GM21515 (cell line): Measurements from ENCODE around the gene CABLES1.
"Not testable (repeated sequence)": the region's sequence is repeated elsewhere in the genome, so short reads cannot be mapped to it uniquely, and the experiment has no call there.

Source experiments
- ATAC-seq: cut with Tn5 transposase; IDR thresholded peaks from one replicate; pipeline ENCODE4 v1.9.1; 2021; ENCODE audit not compliant: unreplicated experiment

CABLES1 gene

DNA sequence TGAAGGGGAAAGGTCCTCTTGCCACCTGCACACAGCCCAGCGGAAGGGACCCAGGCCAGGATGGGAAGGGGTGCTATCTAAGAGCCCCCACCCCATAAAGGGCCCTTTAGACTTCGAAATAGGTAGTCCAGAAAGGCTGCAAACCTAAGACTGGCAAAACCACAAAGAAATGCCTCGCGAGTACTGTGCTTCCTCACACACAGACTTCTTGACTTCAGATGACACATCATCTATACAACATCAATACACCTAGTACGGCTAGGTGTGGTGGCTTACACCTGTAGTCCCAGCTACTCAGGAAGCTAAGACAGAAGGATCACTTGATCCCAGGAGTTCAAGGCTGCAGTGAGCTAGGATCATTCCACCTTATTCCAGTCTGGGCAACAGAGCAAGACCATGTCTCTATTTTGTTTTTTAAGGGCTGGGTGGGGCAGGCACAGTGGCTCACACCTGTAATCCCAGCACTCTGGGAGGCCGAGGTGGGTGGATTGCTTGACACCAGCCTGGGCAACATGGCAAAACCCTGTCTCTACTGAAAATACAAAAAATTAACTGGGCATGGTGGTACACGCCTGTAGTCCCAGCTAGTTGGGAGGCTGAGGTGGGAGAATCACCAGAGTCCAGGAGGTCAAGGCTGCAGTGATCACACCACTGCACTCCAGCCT, 125.8 kb downstream of the CABLES1 start:
- ATAC-seq, result no peak

DNA sequence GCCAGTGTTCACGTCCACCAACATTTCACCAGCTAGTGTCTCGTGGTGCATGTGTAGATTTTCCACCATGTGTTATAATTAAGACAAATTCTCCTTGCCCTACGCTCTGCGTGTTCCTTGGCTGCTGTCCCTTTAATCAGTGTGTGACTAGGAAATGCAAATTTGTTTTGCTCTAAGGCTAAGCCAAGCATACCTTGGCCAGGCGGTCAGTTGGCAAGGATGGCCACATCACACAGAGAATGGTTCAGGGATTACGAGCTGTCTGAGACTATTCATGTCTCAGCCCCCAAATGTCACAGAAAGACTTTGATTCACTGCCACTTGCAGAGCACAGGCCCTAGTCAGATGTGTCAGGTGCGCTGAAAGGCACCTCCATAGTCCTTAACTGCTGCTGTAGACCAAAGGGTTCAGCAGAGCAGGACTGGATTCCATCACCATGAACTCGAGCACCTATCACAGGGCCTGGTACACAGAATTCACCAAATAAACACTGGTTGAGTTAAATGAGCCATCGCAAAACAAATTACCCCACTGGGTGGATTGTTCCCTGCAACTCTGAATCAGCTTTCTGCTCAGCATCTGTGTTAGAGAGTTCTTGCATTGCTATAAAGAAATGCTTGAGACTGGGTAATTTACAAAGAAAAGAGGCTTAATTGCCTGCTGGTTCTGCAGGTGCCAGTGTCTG, 128.4 kb downstream of the CABLES1 start:
- no peak for ATAC-seq

- no peak for ATAC-seq
Observed at GRCh38 chr18:23265682-23266399, 130.6 kb downstream of the CABLES1 start.

DNA sequence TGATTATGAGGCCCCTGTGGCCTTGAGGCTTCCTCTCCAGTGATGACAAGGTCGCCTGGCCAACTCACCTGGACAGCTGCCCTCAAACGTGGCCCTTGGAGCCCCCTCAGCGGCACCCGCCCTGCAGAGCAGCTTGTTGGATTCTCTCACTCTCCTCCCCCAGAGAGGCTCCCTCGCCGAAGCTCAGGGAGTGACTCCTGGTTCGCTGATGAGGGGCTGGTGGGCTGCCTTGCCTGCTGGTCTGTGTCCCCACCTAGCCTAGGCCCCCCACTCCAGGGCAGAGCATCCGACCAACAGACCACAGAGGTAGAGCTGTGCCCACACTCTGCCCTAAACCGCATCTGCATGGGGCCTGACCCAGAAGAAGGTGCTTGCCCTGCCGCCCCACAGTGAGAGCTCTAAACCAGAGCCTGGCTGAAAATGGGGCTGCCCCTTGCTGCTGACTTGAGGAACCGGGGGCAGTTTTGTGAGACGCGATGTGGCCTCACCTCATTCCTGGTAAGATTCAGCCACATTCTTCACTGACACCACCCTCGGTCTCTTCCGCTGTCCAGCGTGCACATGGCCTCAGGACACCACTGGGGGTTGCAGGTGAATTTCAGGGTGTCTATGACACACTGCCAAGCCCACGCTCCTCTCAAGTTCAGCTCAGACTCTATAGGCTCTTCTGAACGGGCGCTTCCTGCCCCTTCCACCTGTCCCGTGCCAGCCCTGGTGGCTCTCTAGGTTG, 131.6 kb downstream of the CABLES1 start:
- no peak for ATAC-seq

DNA sequence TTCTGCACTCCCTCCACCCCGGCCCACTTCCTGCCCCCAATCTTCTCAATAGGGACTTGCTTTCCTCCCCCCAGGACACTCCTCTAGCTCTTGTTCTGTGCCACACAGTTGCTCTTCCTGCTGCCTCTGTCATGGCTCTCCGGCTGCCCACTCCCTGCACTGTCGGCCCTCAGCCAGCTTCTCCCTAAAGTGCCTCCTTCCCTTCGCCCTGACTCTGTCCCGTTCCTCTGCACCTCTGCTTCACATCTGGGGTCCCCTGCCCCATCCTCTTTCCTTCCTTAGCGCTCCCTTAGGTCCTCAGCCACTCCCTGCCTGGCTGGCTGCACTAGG, 132.1 kb downstream of the CABLES1 start:
- no peak for ATAC-seq

- no peak for ATAC-seq
Observed at GRCh38 chr18:23268641-23269040, 133.4 kb downstream of the CABLES1 start.

GRCh38 chr18:23269068-23269467, 133.8 kb downstream of the CABLES1 start:
- ATAC-seq, result not testable (repeated sequence)

DNA sequence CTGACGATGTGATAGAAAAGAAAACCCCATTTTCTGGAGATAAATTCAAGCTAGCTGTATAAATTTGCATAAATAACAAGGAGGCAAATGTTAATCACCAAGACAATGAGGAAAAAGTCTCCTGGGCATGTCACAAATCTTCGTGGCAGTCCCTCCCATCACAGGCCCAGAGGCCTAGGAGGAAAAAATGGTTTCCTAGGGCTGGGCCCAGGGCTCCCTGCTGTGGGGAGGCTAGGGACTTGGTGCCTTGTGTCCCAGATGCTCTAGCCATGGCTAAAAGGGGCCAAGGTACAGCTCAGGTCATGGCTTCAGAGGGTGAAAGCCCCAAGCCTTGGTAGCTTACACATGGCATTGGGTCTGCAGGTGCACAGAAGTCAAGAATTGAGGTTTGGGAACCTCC, 134.6 kb downstream of the CABLES1 start:
- ATAC-seq, result no peak

DNA sequence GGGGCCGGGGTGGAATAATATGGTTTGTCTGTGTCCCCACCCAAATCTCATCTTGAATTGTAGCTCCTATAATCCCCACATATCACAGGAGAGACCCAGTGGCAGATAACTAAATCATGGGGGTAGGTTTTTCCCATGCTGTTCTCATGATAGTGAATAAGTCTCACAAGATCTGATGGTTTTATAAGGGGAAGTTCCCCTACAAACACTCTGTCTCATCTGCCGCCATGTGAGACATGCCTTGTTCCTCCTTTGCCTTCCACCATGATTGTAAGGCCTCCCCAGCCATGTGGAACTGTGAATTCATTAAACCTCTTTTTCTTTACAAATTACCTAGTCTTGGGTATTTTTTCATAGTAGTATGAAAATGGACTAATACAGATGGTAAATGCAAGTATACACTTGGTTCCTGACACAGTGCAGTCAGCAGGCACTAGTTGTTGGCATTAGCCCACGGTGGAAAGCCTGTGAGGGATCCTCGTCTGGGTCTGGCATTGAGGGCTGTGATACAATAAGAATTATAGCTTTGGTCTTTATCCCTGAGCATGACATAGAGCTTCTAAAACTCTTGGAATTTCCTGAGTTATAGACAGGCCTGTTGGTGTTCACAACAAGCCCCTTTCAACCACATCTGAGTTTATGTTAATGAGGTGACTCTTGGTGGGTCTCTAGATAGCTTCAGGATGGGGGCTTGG, 135.8 kb downstream of the CABLES1 start:
- ATAC-seq, result no peak

- no peak for ATAC-seq
Observed at GRCh38 chr18:23272498-23273232, 137.4 kb downstream of the CABLES1 start.

DNA sequence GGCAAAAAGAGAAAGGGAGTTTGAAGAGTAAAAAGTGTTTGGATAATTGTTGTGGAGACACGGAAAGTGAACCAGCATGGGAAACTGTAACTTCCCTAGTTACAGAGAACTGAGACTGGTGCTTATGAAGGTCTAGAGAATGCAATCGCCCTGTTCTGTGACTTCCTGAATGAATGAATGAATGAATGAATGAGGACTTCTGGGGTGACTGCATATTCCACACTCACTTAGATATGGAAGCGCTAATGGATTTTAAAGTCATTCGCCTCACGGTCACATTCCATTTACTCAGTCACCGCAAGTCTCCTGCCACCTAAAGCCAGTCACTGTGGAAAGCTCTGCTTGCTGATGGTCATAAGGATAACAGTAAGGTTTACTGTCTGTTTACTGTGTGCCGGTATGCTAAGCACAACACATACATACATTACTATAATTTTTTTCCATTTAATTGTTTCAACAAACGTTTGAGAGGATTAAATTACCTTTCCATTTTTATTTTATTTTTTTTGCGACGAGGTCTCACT, 138.2 kb downstream of the CABLES1 start:
- ATAC-seq, result no peak

GRCh38 chr18:23274638-23275482, 139.6 kb downstream of the CABLES1 start:
- no peak for ATAC-seq

- no peak for ATAC-seq
Observed at GRCh38 chr18:23276451-23276850, 141.2 kb downstream of the CABLES1 start.

DNA sequence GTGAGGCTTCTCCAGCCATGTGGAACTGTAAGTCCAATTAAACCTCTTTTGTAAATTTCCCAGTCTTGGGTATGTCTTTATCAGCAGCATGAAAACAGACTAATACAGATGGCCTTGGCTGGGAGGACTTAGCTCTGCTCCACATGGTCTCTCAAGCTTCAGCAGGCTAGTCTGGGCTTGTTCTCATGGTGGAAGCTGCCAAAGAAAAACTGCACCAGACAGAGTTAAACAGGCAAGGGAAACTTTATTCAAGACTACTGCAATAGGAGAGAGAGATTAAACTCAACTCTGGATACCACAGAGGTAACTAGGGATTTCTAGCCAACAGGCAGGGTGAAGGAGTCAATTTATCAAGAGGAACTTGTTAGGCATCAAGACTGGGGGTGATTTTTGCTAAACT, 142.1 kb downstream of the CABLES1 start:
- ATAC-seq, result no peak

- ATAC-seq, result no peak
Observed at GRCh38 chr18:23279931-23280330, 144.6 kb downstream of the CABLES1 start.

- no peak for ATAC-seq
Observed at GRCh38 chr18:23280844-23281243, 145.6 kb downstream of the CABLES1 start.

DNA sequence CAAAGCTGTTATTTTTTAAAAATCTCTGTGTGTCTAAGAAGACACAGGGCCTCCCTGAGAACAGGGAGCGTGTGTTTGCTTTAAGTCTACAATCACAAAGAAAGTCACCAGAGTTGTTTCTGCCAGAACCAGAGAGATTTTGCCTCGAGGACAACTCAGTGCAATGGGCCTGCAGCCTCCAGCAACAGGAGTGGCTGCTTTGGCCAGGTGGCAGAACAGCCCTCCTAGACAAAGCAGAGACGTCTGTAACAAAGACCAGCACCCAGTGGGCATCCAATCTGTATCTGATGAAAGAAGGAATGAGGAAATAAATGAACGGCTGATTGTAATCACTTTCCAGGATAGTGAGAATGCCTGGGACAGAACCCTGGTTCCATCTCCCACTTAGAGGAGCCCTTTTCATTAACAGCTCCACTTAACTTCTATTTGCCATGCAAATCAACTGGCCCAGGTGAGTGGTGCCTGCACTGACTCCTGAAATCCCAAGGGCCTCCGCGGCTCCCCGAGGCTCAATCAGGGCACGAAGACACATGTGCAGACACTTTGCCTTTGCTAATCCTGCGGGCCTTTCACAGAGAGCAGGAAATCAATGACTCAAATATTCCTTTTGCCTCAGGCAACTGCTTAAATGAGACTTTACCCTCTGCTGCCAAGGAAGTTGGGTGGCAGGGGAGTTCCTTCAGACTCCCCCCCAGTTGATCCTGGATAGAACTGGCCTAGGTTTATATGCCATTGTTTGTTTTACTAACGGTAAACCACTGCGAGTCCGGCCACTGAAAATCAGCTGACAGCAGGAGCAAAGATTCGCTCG, 146.5 kb downstream of the CABLES1 start:
- ATAC-seq, result no peak

GRCh38 chr18:23282437-23282781, 147.1 kb downstream of the CABLES1 start:
- no peak for ATAC-seq
